Chondrocyte (in vitro differentiated cells): ENCODE data around the gene MDN1. TPM values are rescaled to one million over a fixed set of nuclear protein-coding genes. Genes with fewer than 3 reads are reported as not detected.

Experiments used
- DNase-seq: peaks from one replicate; pipeline ENCODE4 v3.0.0; 2021; ENCODE audit warnings: mixed read lengths, low spot score
- H3K27ac Mint-ChIP-seq: one replicate; pipeline ENCODE4 v1.8.0; 2021; ENCODE audit warnings: mild to moderate bottlenecking, moderate library complexity, mixed read lengths; ENCODE audit not compliant: unreplicated experiment
- H3K27me3 Mint-ChIP-seq: 2 replicates; pipeline ENCODE4 v1.8.0; 2021; ENCODE audit warnings: low read depth, mixed read lengths
- H3K36me3 Mint-ChIP-seq: 2 replicates; pipeline ENCODE4 v1.8.0; 2021; ENCODE audit warnings: low read depth, mixed read lengths
- H3K4me1 Mint-ChIP-seq: 2 replicates; pipeline ENCODE4 v1.8.0; 2021; ENCODE audit warnings: low read depth, mild to moderate bottlenecking, mixed read lengths
- H3K4me3 Mint-ChIP-seq: one replicate; pipeline ENCODE4 v1.8.0; 2021; ENCODE audit warnings: mild to moderate bottlenecking, moderate library complexity, mixed read lengths; ENCODE audit not compliant: unreplicated experiment
- H3K9me3 Mint-ChIP-seq: 2 replicates; pipeline ENCODE4 v1.8.0; 2021; ENCODE audit warnings: low read depth, mixed read lengths
- CTCF ChIP-seq: fragments of 200-600 bp; sonication (generic); IDR thresholded peaks from 2 replicates; pipeline ENCODE4 v1.5.0; 2021; ENCODE audit warnings: antibody characterized with exemption, mild to moderate bottlenecking, moderate library complexity
- total RNA-seq: library from RNA; stranded (reverse); gene quantifications from 3 replicates; pipeline ENCODE4 v1.2.1, GENCODE V29; 2021

The MDN1 gene
- total RNA-seq, 1 donor from 2014 or later, result 35.8 TPM

GRCh38 chr6:89840538-89840937 is 20.9 kb upstream of the MDN1 start:
- Mint-ChIP-seq H3K27me3 (no peaks in the 10 kb centered on the region), H3K4me1 (peaks cover 24% of the 10 kb centered on the region), H3K27ac (no peak overlapping the region), H3K36me3 (peaks cover 12% of the 10 kb centered on the region), H3K9me3 (no peaks in the 10 kb centered on the region), H3K4me3 (no peak overlapping the region)
- no peak for TF ChIP-seq CTCF
- DNase-seq, result no peak

GRCh38 chr6:89836639-89837222 is 17.1 kb upstream of the MDN1 start:
- TF ChIP-seq CTCF, result no peak

GRCh38 chr6:89834884-89835792 is 15.5 kb upstream of the MDN1 start:
- no peak overlapping the region for H3K4me3 Mint-ChIP-seq
- no peaks in the 10 kb centered on the region for H3K9me3 Mint-ChIP-seq
- H3K27ac Mint-ChIP-seq, result peak overlapping the region; percentile 4
- H3K4me1 Mint-ChIP-seq, result peaks cover 20% of the 10 kb centered on the region
- DNase-seq, result no peak
- peaks cover 21% of the 10 kb centered on the region for H3K36me3 Mint-ChIP-seq
- no peak for TF ChIP-seq CTCF
- no peaks in the 10 kb centered on the region for H3K27me3 Mint-ChIP-seq

More at GRCh38 chr6:89836639-89837222, 17.1 kb upstream of the MDN1 start:
- peaks cover 23% of the 10 kb centered on the region for H3K36me3 Mint-ChIP-seq
- no peak overlapping the region for H3K4me3 Mint-ChIP-seq
- H3K4me1 Mint-ChIP-seq, result peaks cover 12% of the 10 kb centered on the region
- no peaks in the 10 kb centered on the region for H3K27me3 Mint-ChIP-seq
- H3K27ac Mint-ChIP-seq, result no peak overlapping the region
- no peak for DNase-seq
- no peaks in the 10 kb centered on the region for H3K9me3 Mint-ChIP-seq

GRCh38 chr6:89830170-89830809 is 10.7 kb upstream of the MDN1 start:
- H3K4me3 Mint-ChIP-seq, result peak overlapping the region; percentile 98
- peak overlapping the region; percentile 94 for H3K27ac Mint-ChIP-seq
- peaks cover 9% of the 10 kb centered on the region for H3K36me3 Mint-ChIP-seq
- no peak for DNase-seq
- peaks cover 35% of the 10 kb centered on the region for H3K4me1 Mint-ChIP-seq
- H3K27me3 Mint-ChIP-seq, result no peaks in the 10 kb centered on the region
- no peak for TF ChIP-seq CTCF
- H3K9me3 Mint-ChIP-seq, result no peaks in the 10 kb centered on the region

- peak within 1 kb of the TSS; percentile 98 for H3K4me3 Mint-ChIP-seq
- H3K27ac Mint-ChIP-seq, result peak within 1 kb of the TSS; percentile 94
These were observed 10.0 kb upstream of the MDN1 start, which contains the start of gene CASP8AP2 for GRCh38 chr6:89829472-89830169. CASP8AP2 (plus strand) TSS chr6:89829880.

More at GRCh38 chr6:89829472-89830169, 10.0 kb upstream of the MDN1 start, which contains the start of gene CASP8AP2:
- no peak for TF ChIP-seq CTCF
- no peaks in the 10 kb centered on the region for H3K9me3 Mint-ChIP-seq
- peak; percentile 93 for DNase-seq
- H3K4me1 Mint-ChIP-seq, result peaks cover 31% of the 10 kb centered on the region
- H3K27me3 Mint-ChIP-seq, result no peaks in the 10 kb centered on the region
- H3K36me3 Mint-ChIP-seq, result peaks cover 7% of the 10 kb centered on the region
